Fibroblast of lung (primary cell): Measurements from ENCODE around the gene STAB2.

Experiments used
- EZH2 ChIP-seq: IDR thresholded peaks from 2 replicates; pipeline ENCODE4 v1.5.1; 2012; ENCODE audit warnings: low read length, control low read depth, mild to moderate bottlenecking; ENCODE audit errors: missing control alignments
- TF ChIP-seq, protein P1 (sequence below), 2 donors: IDR thresholded peaks in 1 of 2; conservative IDR thresholded peaks in 1 of 2; 1 replicate in 1 of 2; 2 replicates in 1 of 2; pipeline ENCODE4 v1.5.1; 2011 to 2012; ENCODE audit warnings: low read length in 2 of 2, control low read depth in 1 of 2, inconsistent platforms in 1 of 2, low read depth in 1 of 2, mild to moderate bottlenecking in 1 of 2

DNA sequence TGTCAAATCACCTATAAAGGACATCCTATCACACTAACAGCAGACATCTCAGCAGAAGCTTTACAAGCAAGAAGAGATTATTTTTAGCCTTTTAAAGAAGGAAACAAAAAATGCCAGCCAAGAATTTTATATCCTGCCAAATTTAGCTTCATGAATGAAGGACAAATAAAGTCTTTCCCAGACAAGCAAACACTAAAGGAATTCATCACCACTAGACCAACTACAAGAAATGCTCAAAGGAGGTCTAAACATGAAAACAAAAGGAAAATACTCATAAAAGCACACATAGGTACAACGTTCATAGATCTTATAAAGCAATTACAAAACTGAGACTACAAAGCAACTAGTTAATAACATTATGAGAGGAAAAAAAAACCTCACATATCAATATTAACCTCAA, 20.7 kb upstream of the STAB2 start:
- TF ChIP-seq, protein P1, sequence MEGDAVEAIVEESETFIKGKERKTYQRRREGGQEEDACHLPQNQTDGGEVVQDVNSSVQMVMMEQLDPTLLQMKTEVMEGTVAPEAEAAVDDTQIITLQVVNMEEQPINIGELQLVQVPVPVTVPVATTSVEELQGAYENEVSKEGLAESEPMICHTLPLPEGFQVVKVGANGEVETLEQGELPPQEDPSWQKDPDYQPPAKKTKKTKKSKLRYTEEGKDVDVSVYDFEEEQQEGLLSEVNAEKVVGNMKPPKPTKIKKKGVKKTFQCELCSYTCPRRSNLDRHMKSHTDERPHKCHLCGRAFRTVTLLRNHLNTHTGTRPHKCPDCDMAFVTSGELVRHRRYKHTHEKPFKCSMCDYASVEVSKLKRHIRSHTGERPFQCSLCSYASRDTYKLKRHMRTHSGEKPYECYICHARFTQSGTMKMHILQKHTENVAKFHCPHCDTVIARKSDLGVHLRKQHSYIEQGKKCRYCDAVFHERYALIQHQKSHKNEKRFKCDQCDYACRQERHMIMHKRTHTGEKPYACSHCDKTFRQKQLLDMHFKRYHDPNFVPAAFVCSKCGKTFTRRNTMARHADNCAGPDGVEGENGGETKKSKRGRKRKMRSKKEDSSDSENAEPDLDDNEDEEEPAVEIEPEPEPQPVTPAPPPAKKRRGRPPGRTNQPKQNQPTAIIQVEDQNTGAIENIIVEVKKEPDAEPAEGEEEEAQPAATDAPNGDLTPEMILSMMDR (conservative IDR thresholded peaks at IDR 0.05 in 1 of 2, IDR thresholded peaks at IDR 0.05 in 1 of 2; ENCODE audit: low read depth in 1 of 2, low read length in 2 of 2) = no peak
- no peak for TF ChIP-seq EZH2
